Activated T-helper 9 cell treated with anti-CD3 and anti-CD28 coated beads, Interleukin-2, amount 50 U/mL, for 16 hours (primary cell): ENCODE measurements around the gene TMCO5A.
"Not testable (repeated sequence)": the region's sequence is repeated elsewhere in the genome, so short reads cannot be mapped to it uniquely, and the experiment has no call there.

Experiments
- DNase-seq: peaks from one replicate; pipeline ENCODE4 v3.0.0-alpha.2; 2020; ENCODE audit warnings: low read depth

The TMCO5A gene

GRCh38 chr15:37934340-37934739 is at the start of gene TMCO5A:
TSS of gene TMCO5A (plus strand) at chr15:37934640. CDS start at chr15:37936324, 1,684 bp downstream.
- DNase-seq = no peak

- DNase-seq = no peak
Observed at GRCh38 chr15:37885651-37886050, 48.8 kb upstream of the TMCO5A start.

- DNase-seq = no peak
Observed at GRCh38 chr15:37888356-37888755, 46.1 kb upstream of the TMCO5A start.

GRCh38 chr15:37891766-37892368 is 42.6 kb upstream of the TMCO5A start:
- DNase-seq = no peak

- no peak for DNase-seq
Observed at GRCh38 chr15:37893309-37893708, 41.1 kb upstream of the TMCO5A start.

- no peak for DNase-seq
Observed at GRCh38 chr15:37898362-37898761, 36.1 kb upstream of the TMCO5A start.

- no peak for DNase-seq
Observed at GRCh38 chr15:37900326-37901221, 33.9 kb upstream of the TMCO5A start.

- no peak for DNase-seq
Observed at GRCh38 chr15:37902126-37902525, 32.3 kb upstream of the TMCO5A start.

- no peak for DNase-seq
Observed at GRCh38 chr15:37903919-37904625, 30.4 kb upstream of the TMCO5A start.

GRCh38 chr15:37907136-37907535 is 27.3 kb upstream of the TMCO5A start:
- DNase-seq = no peak

- DNase-seq = no peak
Observed at GRCh38 chr15:37921527-37922385, 12.7 kb upstream of the TMCO5A start.

- no peak for DNase-seq
Observed at GRCh38 chr15:37926136-37926535, 8.3 kb upstream of the TMCO5A start.

GRCh38 chr15:37929238-37929637 is 5.2 kb upstream of the TMCO5A start:
- no peak for DNase-seq

- no peak for DNase-seq
Observed at GRCh38 chr15:37931321-37931720, 3.1 kb upstream of the TMCO5A start.

- no peak for DNase-seq
Observed at GRCh38 chr15:37931868-37932267, 2.6 kb upstream of the TMCO5A start.

- DNase-seq = no peak
Observed at GRCh38 chr15:37932549-37932948, 1.9 kb upstream of the TMCO5A start.

- no peak for DNase-seq
Observed at GRCh38 chr15:37933666-37934065, 774 bp upstream of the TMCO5A start.

- DNase-seq = no peak
Observed at GRCh38 chr15:37940876-37941275, 6.4 kb downstream of the TMCO5A start.

GRCh38 chr15:37941779-37942178 is 7.3 kb downstream of the TMCO5A start:
- no peak for DNase-seq

- DNase-seq = no peak
Observed at GRCh38 chr15:37951999-37952398, 17.6 kb downstream of the TMCO5A start.

GRCh38 chr15:37960742-37961141 is 26.3 kb downstream of the TMCO5A start:
- not testable (repeated sequence) for DNase-seq

GRCh38 chr15:37967788-37968187 is 33.3 kb downstream of the TMCO5A start:
- no peak for DNase-seq
